ENCODE measurements around the gene RNF157. TPM values are rescaled to one million over a fixed set of nuclear protein-coding genes. Genes with fewer than 3 reads are reported as not detected.
A peak's percentile ranks its signal among the peaks of the same experiment; 100 is the strongest.
"Not testable (repeated sequence)": the region's sequence is repeated elsewhere in the genome, so short reads cannot be mapped to it uniquely, and the experiment has no call there.

Gene RNF157
- total RNA-seq, 2 experiments from 2014 or later = 38.1 to 45.3 TPM

DNA sequence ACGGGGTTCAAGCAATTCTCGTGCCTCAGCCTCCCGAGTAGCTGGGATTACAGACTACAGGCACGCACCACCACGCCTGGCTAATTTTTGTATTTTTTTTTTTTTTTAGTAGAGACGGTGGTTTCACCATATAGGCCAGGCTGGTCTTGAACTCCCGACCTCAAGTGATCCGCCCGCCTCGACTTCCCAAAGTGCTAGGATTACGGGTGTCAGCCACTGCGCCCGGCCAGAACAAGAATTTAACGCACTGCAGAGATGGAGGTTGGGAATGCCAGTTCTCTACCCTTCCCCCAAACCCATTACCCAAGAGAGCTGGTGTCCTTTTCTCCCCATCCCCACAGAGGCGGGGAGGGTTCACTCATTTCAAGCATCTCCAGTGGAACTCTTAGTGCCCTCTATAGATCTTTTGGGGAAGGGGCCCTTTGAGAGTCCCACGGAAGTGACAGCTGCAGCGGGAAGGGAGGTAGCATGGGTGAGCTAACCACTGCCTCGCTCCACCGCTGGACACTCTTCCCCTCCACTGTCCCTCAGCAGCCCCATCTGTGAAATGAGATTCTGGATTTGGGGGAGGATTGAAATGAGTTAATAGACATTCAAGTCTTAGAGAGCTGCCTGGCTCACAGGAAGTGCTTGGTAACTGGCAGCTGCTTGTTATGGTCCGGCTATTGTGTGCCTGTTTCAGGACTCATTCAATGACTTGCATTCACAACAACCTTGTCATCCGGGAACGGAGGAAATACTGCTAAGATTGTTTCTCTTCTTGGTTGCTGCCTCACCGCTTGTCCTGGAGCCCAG is 21.3 kb upstream of the RNF157 start:
- intact Hi-C loops (cut with micrococcal nuclease) = loop anchor here (10.0 kb wide), 2 partner anchors 1193 to 1227 kb away; no protein-coding TSS in a partner anchor
- H3K36me3 Mint-ChIP-seq (ENCODE audit: low read depth) = peaks cover 9% of the 10 kb centered on the region
- DNase-seq = peak; percentile 75
- peak overlapping the region; percentile 89 for H3K27ac Mint-ChIP-seq
- H3K4me3 Mint-ChIP-seq = peak overlapping the region; percentile 39
- peaks cover 40% of the 10 kb centered on the region for H3K4me1 Mint-ChIP-seq (ENCODE audit: low read depth)
- no peaks in the 10 kb centered on the region for H3K27me3 Mint-ChIP-seq (ENCODE audit: low read depth)
- CTCF ChIA-PET = interaction anchor here (0.8 to 4.0 kb wide), 8 partner anchors 10 to 138 kb away, joined by 3 to 24 read pairs (median 4); no protein-coding TSS in a partner anchor
- H3K9me3 Mint-ChIP-seq = peaks cover 4% of the 10 kb centered on the region

DNA sequence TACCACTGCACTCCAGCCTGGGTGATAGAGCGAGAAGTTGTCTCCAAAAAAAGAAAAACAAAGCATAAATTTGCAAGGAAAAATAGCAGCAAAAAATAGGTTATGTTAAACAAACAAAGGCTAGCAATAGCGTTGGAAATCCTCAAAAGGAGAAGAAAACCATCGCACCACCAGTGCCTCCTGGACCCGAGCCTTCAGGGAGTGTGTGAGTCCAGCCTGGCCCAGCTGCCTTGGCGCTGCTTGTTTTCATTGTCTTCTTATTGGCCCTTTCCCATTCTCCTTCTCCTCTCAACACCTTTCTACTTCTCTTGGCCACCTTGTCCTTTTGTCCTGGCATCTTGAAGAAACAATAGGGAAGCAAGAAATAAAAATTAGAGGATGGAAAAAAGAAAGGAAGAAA is 20.4 kb upstream of the RNF157 start:
- CTCF ChIA-PET = interaction anchor here (1.7 kb wide), 1 partner anchor 19 kb away, joined by 6 read pairs; no protein-coding TSS in a partner anchor
- intact Hi-C loops (cut with micrococcal nuclease) = loop anchor here (10.0 kb wide), 2 partner anchors 1194 to 1226 kb away; no protein-coding TSS in a partner anchor
- H3K27me3 Mint-ChIP-seq (ENCODE audit: low read depth) = no peaks in the 10 kb centered on the region
- H3K4me1 Mint-ChIP-seq (ENCODE audit: low read depth) = peaks cover 50% of the 10 kb centered on the region
- H3K36me3 Mint-ChIP-seq (ENCODE audit: low read depth) = peaks cover 2% of the 10 kb centered on the region
- H3K9me3 Mint-ChIP-seq = peaks cover 4% of the 10 kb centered on the region
- H3K27ac Mint-ChIP-seq = no peak overlapping the region
- no peak overlapping the region for H3K4me3 Mint-ChIP-seq
- DNase-seq = no peak

DNA sequence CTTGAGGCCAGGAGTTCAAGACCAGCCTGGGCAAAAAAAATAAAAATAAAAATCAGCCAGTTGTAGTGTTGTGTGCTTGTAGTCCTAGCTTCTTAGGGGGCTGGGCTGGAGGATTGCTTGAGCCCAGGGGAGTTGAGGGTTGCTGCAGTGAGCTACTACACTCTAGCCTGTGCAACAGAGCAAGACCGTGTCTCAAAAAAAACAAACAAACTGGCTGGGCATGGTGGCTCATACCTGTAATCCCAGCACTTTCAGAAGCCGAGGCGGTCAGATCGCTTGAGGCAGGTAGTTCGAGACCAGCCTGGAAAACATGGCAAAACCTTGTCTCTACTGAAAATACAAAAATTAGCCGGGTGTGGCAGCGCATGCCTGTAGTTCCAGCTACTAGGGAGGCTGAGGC is 19.9 kb upstream of the RNF157 start:
- Mint-ChIP-seq H3K4me1 (ENCODE audit: low read depth) (peaks cover 54% of the 10 kb centered on the region), H3K27me3 (ENCODE audit: low read depth) (no peaks in the 10 kb centered on the region), H3K36me3 (ENCODE audit: low read depth) (peaks cover 2% of the 10 kb centered on the region), H3K4me3 (no peak overlapping the region), H3K9me3 (peaks cover 4% of the 10 kb centered on the region), H3K27ac (no peak overlapping the region)
- intact Hi-C loops (cut with micrococcal nuclease) = loop anchor here (10.0 kb wide), 2 partner anchors 1195 to 1225 kb away; no protein-coding TSS in a partner anchor
- CTCF ChIA-PET = interaction anchor here (1.7 kb wide), 1 partner anchor 19 kb away, joined by 6 read pairs; no protein-coding TSS in a partner anchor
- DNase-seq = no peak

DNA sequence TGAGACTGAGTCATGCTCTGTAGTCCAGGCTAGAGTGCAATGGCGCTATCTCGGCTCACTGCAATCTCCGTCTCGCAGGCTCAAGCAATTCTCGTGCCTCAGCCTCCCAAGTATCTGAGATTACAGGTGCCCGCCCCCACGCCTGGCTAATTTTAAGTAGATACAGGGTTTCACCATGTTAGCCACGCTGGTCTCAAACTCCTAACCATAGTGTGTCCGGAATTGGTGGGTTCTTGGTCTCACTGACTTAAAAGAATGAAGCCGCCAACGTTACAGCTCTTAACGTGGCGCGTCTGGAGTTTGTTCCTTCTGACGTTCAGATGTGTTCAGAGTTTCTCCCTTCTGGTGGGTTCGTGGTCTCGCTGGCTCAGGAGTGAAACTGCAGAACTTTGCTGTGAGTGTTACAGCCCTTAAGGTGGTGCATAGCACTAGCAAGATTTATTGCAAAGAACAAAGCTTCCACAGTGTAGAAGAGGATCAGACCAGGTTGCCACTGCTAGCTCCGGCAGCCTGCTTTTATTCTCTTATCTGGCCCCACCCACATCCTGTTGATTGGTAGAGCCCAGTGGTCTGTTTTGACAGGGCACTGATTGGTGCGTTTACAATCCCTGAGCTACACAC is 16.2 kb upstream of the RNF157 start:
- H3K4me1 Mint-ChIP-seq (ENCODE audit: low read depth) = peaks cover 49% of the 10 kb centered on the region
- intact Hi-C loops (cut with micrococcal nuclease) = loop anchor here (1.0 kb wide), 1 partner anchor 8 kb away; no protein-coding TSS in a partner anchor
- H3K27me3 Mint-ChIP-seq (ENCODE audit: low read depth); H3K36me3 Mint-ChIP-seq (ENCODE audit: low read depth); H3K9me3 Mint-ChIP-seq: not testable (repeated sequence)
- H3K4me3 Mint-ChIP-seq = peak overlapping the region; percentile 78
- DNase-seq = peak; percentile 77
- peak overlapping the region; percentile 96 for H3K27ac Mint-ChIP-seq
- CTCF ChIA-PET = interaction anchor here (0.6 to 1.8 kb wide), 4 partner anchors 10 to 135 kb away, joined by 3 to 6 read pairs (median 4); no protein-coding TSS in a partner anchor

DNA sequence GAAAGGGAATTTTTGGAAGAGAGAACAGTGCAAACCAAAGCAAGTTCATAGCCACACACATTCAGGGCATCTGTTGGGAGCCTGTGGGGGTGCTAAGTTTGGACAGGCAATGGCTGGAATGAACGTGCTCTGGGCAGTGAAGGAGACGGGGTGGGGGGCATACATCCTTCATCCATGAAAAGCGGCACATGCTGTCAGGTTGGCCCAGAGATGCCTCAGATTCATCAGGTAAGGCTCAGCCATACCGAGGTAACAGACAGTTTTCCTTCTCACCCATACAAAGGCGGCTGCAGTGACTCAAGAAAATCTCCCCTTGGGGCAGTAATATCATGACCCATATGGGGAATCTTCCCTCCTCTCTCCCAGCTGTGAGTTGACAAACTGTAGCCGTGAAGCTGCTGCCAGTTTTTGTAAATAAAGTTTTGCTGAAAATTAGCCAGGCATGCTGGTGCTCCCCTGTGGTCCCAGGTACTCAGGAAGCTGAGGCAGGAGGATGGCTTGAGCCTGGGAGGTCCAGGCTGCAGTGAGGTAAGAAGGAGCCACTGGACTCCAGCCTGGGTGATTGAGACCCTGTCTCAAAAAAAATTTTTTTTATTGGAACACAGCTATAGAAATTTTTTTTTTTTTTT is 15.6 kb upstream of the RNF157 start:
- CTCF ChIA-PET = interaction anchor here (0.6 to 1.8 kb wide), 4 partner anchors 11 to 135 kb away, joined by 3 to 6 read pairs (median 4); no protein-coding TSS in a partner anchor
- Mint-ChIP-seq H3K4me1 (ENCODE audit: low read depth) (peaks cover 49% of the 10 kb centered on the region), H3K9me3 (peaks cover 4% of the 10 kb centered on the region), H3K27me3 (ENCODE audit: low read depth) (no peaks in the 10 kb centered on the region), H3K36me3 (ENCODE audit: low read depth) (peaks cover 2% of the 10 kb centered on the region), H3K4me3 (peak overlapping the region; percentile 78), H3K27ac (peak overlapping the region; percentile 96)
- intact Hi-C loops (cut with micrococcal nuclease) = loop anchor here (1.0 kb wide), 1 partner anchor 8 kb away; no protein-coding TSS in a partner anchor
- no peak for DNase-seq

DNA sequence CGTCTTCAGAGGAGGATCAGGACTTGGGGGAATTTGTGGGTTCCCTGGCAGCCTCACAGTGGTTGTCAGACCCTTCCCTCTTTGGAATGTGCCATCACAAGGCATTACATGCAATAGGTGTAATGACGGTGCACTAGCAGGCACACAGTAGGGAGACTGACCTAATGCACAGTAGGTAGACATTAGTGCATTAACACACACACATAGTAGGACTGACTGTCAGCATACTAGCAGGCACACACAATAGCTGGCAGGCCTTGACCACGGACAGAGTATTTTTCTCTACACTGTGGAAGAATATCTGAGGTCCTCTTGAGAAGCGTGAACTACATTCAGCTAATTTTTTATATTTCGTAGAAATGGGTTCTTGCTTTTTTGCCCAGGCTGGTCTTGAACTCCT is 14.0 kb upstream of the RNF157 start:
- Mint-ChIP-seq H3K36me3 (ENCODE audit: low read depth) (peaks cover 2% of the 10 kb centered on the region), H3K4me3 (no peak overlapping the region), H3K27ac (no peak overlapping the region), H3K27me3 (ENCODE audit: low read depth) (no peaks in the 10 kb centered on the region), H3K9me3 (peaks cover 4% of the 10 kb centered on the region), H3K4me1 (ENCODE audit: low read depth) (peaks cover 47% of the 10 kb centered on the region)
- peak; percentile 1 for DNase-seq
- intact Hi-C loops (cut with micrococcal nuclease) = no loop called here
- CTCF ChIA-PET = interaction anchor here (0.7 to 1.1 kb wide), 3 partner anchors 8 to 61 kb away, joined by 3 to 5 read pairs (median 3); no protein-coding TSS in a partner anchor

DNA sequence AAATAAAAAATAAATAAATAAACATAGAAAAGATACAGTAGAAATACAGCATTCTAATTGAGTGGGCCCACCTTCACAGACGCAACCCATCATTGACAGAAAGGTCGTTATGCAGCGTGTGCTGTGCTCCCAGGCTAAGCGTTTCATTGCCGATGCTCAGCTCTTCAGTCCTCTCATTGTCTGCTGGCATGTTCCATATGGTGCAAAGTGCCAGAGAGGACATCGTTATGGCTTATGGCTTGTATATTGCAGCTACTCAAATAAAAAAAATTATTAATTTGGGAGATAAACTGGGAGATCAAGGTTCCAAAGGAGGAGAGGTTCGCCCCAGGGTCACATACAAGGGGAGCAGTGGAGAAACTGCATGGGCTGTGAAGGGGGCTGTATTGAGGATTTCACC is 13.5 kb upstream of the RNF157 start:
- CTCF ChIA-PET = interaction anchor here (0.7 to 1.0 kb wide), 2 partner anchors 13 to 60 kb away, joined by 3 read pairs; no protein-coding TSS in a partner anchor
- peaks cover 2% of the 10 kb centered on the region for H3K36me3 Mint-ChIP-seq (ENCODE audit: low read depth)
- no peak overlapping the region for H3K27ac Mint-ChIP-seq

DNA sequence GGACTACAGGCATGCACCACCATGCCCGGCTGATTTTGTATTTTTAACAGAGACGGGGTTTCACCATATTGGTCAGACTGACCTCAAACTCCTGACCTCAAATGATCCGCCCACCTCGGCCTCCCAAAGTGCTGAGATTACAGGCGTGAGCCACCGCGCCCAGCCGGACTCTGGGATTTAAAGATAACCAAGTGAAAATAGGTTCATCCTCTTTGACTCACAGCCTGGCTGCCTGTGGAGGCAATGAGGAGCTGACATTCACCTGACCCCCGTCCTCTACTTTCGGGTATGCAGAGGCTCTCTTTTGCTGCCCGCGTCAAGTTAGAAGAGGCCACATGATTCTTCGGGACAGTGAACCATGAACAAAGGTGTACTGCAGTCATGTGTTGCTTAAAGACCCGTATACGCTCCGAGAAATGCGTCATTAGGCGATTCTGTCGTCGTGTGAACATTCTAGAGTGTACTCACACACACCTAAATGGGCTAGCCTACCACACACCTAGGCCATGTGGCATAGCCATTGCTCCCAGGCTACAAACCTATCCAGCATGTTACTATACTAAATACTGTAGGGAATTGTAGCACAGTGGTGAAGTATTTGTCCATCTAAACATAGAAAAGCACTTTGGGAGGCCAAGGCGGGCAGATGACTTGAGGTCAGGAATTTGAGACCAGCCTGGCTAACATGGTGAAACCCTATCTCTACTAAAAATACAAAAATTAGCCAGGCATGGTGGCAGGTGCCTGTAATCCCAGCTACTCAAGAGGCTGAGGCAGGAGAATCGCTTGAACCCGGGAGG is 12.9 kb upstream of the RNF157 start:
- H3K9me3 Mint-ChIP-seq; CTCF ChIA-PET; H3K27me3 Mint-ChIP-seq (ENCODE audit: low read depth); H3K36me3 Mint-ChIP-seq (ENCODE audit: low read depth); intact Hi-C loops (cut with micrococcal nuclease): not testable (repeated sequence)
- H3K4me3 Mint-ChIP-seq = peak overlapping the region; percentile 11
- peak overlapping the region; percentile 79 for H3K27ac Mint-ChIP-seq
- H3K4me1 Mint-ChIP-seq (ENCODE audit: low read depth) = peaks cover 51% of the 10 kb centered on the region
- peak; percentile 5 for DNase-seq

More for the DNA sequence above, 13.5 kb upstream of the RNF157 start:
- H3K4me1 Mint-ChIP-seq (ENCODE audit: low read depth) = peaks cover 47% of the 10 kb centered on the region
- no peak overlapping the region for H3K4me3 Mint-ChIP-seq
- intact Hi-C loops (cut with micrococcal nuclease) = no loop called here
- H3K9me3 Mint-ChIP-seq = peaks cover 4% of the 10 kb centered on the region
- no peaks in the 10 kb centered on the region for H3K27me3 Mint-ChIP-seq (ENCODE audit: low read depth)
- peak; percentile 2 for DNase-seq

DNA sequence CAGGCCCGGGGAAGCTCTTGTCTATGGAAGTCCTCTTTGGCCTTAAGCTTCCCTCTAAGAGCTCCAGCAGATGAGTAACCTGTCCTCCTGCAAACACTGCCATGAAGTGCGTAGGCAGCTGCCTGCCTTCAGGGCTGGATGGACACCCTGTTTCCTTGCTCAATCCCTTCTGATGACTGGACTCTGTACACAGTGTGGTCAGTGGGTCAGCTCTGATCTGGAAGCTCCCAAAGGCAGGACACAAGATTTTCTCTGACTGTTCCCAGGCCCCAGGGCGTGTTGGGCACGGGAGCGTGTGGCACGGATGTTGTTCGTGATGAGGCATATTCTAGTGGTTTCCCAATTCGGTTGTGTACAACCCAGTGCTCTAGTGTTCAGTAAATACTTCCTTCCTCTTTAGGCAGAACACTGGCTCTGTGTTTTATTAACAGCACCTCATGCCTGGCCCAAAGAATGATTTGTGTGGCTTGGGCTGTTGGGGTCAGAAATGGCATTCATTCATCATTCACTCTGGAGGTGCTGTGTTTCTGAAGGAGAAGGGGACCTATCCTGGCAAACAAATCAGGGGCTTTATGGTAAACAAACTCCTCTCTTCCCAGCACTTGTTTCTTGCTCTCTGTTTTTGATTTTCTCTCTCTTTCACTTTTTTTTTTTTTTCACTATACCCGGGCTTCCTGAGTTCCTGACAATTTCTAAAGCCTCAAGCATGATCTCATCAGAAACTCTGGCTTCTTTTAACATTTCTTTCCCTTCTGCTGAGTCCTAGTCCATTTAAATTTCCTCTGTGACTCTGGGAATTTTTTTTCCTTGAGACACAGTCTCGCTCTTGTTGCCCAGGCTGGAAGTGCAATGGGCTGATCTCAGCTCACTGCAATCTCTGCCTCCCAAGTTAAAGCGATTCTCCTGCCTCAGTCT is 12.0 kb upstream of the RNF157 start:
- Mint-ChIP-seq H3K4me3 (peak overlapping the region; percentile 35), H3K27me3 (ENCODE audit: low read depth) (no peaks in the 10 kb centered on the region), H3K27ac (peak overlapping the region; percentile 79), H3K9me3 (peaks cover 4% of the 10 kb centered on the region), H3K36me3 (ENCODE audit: low read depth) (peaks cover 2% of the 10 kb centered on the region), H3K4me1 (ENCODE audit: low read depth) (peaks cover 59% of the 10 kb centered on the region)
- CTCF ChIA-PET = interaction anchor here (0.8 to 1.7 kb wide), 6 partner anchors 11 to 134 kb away, joined by 3 to 5 read pairs (median 4); no protein-coding TSS in a partner anchor
- intact Hi-C loops (cut with micrococcal nuclease) = no loop called here
- DNase-seq = peak; percentile 61

DNA sequence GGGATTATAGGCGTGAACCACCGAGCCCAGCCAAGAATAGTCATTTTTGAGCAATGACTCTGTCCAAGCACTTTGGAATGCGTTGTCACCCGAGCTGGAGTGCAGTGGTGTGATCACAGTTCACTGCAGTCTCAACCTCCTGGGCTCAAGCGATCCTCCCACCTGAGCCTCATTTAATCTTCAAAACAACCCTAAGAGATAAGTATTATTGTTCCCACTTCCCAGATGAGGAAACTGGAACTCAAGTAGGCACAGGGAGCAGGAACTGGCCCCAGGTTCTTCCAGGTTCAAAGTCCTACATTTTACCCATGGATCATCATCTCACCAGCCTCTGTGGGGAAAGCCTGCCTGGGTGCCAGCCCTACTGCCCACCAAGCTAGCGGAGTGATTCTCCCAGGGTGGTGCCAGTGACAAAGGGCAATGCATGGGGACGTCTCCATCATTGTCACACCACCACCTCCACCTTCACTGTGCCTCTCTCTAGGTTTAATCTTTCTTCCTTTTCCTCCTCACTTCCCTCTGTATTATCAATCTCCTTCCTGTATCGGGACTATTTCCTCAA is 11.3 kb upstream of the RNF157 start:
- H3K27me3 Mint-ChIP-seq (ENCODE audit: low read depth) = no peaks in the 10 kb centered on the region
- no peaks in the 10 kb centered on the region for H3K9me3 Mint-ChIP-seq
- peak overlapping the region; percentile 35 for H3K4me3 Mint-ChIP-seq
- CTCF ChIA-PET = interaction anchor here (0.8 to 1.7 kb wide), 6 partner anchors 12 to 133 kb away, joined by 3 to 5 read pairs (median 4); no protein-coding TSS in a partner anchor
- peaks cover 62% of the 10 kb centered on the region for H3K4me1 Mint-ChIP-seq (ENCODE audit: low read depth)
- peak overlapping the region; percentile 79 for H3K27ac Mint-ChIP-seq
- H3K36me3 Mint-ChIP-seq (ENCODE audit: low read depth) = no peaks in the 10 kb centered on the region
- intact Hi-C loops (cut with micrococcal nuclease) = no loop called here
- peak; percentile 12 for DNase-seq
